ENCODE measurements around the gene MAPK9. TPM values are rescaled to one million over a fixed set of nuclear protein-coding genes. Genes with fewer than 3 reads are reported as not detected.

MAPK9 gene
- total and polyA plus RNA-seq, 10 donors = 8.9 to 38.5 (median 33.2) TPM

DNA sequence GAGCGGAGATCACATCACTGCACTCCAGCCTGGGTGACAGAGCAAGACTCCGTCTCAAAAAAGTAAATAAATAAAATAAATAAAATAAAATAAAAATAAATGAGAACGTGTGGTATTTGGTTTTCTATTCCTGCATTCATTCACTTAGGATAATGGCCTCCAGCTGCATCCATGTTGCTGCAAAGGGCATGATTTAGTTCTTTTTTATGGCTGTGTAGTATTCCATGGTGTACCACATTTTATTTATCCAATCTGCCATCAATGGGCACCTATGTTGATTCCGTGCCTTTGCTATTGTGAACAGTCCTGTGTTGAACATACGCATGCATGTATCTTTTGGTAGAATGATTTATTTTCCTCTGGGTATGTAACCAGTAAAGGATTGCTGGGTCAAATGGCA, 74.1 kb downstream of the MAPK9 start:
- Histone ChIP-seq H3K27ac (no peak overlapping the region), H3K27me3 (replicated peaks in 1 of 7) (peaks cover 0 to 4% (median 0%) of the 10 kb centered on the region in 7 donors), H3K4me1 (no peaks in the 10 kb centered on the region), H3K36me3 (no peaks in the 10 kb centered on the region), H3K4me3 (no peak overlapping the region), H3K9me3 (peaks cover 14 to 85% (median 80%) of the 10 kb centered on the region in 8 donors)
- no peak for DNase-seq
- intact Hi-C loops (cut with DNase I; ENCODE audit: low total_unique reads) = no loop called here
- WGBS, 5 donors = 92 to 96% (median 95%) methylated on average over 5 of the region's 5 CpGs
- no peak for TF ChIP-seq CTCF (IDR thresholded peaks at IDR 0.05 in 8 of 11, conservative IDR thresholded peaks at IDR 0.05 in 3 of 11)
- TF ChIP-seq POLR2A (IDR thresholded peaks at IDR 0.05) = no peak
- no peak for TF ChIP-seq POLR2AphosphoS5 (IDR thresholded peaks at IDR 0.05)

DNA sequence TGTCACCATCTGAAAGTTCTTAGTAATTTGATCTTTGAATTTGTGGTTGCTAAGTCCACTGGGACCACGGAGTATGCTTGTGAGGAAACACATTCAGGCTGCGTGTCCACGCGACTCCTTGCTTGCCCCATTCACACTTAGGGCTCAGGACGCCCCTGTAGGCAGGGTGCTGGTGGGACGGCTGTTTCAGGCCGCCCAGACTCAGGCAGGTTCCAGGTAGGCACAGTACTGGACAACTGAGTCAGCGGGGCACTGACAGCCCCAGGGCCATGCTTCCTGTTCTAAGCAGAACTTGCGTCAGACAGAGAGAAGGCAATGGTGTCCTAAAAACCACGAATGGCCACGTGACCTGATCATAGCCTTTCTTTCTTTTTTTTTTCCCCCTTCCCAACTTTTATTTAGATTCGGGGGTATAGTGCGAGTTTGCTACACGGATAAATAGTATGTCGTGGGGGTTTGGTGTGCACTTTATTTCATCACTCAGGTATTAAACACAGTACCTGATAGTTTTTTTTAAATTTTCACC, 75.2 kb downstream of the MAPK9 start:
- Histone ChIP-seq H3K4me1 (no peaks in the 10 kb centered on the region), H3K36me3 (no peaks in the 10 kb centered on the region), H3K27me3 (replicated peaks in 1 of 7) (peaks cover 0 to 15% (median 7%) of the 10 kb centered on the region in 7 donors), H3K4me3 (no peak overlapping the region), H3K27ac (no peak overlapping the region), H3K9me3 (peaks cover 14 to 74% (median 70%) of the 10 kb centered on the region in 8 donors)
- intact Hi-C loops (cut with DNase I; ENCODE audit: low total_unique reads) = no loop called here
- WGBS, 5 donors = 85 to 92% (median 87%) methylated on average over 15 of the region's 15 CpGs
- DNase-seq = peak; percentile 33
- TF ChIP-seq POLR2AphosphoS5 (IDR thresholded peaks at IDR 0.05) (no peak), POLR2A (IDR thresholded peaks at IDR 0.05) (no peak), CTCF (IDR thresholded peaks at IDR 0.05 in 8 of 11, conservative IDR thresholded peaks at IDR 0.05 in 3 of 11) (no peak)

GRCh38 chr5:180215783-180216630, 75.9 kb downstream of the MAPK9 start:
- 88 to 94% (median 90%) methylated on average over 30 to 34 of the region's 34 CpGs for WGBS, 5 donors
- intact Hi-C loops (cut with DNase I; ENCODE audit: low total_unique reads) = no loop called here
- TF ChIP-seq CTCF (IDR thresholded peaks at IDR 0.05 in 8 of 11, conservative IDR thresholded peaks at IDR 0.05 in 3 of 11) (no peak), POLR2A (IDR thresholded peaks at IDR 0.05) (no peak), POLR2AphosphoS5 (IDR thresholded peaks at IDR 0.05) (peak in 1 of 3 donors; percentile 6)
- peaks cover 14 to 67% (median 63%) of the 10 kb centered on the region in 8 donors for H3K9me3 ChIP-seq
- H3K27me3 ChIP-seq (replicated peaks in 1 of 7) = peaks cover 0 to 22% (median 8%) of the 10 kb centered on the region in 7 donors
- no peaks in the 10 kb centered on the region for H3K4me1 ChIP-seq
- no peak overlapping the region for H3K27ac ChIP-seq
- H3K36me3 ChIP-seq = no peaks in the 10 kb centered on the region
- no peak overlapping the region for H3K4me3 ChIP-seq
- peak; percentile 62 for DNase-seq

Data from spleen (tissue), 11 donors.